ENCODE results near the gene SLC6A11.

Gene SLC6A11

DNA sequence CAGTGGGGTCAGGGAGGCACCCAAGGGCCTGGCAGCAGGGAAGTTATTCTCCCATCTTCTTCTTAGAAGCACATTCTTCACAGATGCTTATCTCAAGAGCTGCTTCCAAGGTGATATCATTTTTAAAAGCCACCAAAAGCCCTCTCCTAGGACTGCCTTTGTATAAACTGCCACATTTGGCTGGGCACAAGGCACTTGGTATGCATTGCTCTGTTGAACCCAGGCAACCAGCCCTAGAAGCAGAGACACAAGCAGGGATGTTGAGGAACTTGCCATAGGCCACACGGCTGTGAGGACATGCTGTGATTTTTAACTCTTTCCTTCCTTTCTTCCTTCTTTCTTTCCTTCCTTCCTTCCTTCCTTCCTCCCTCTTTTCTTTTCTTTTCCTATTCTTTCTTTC is 169.2 kb downstream of the SLC6A11 start:
- DNase-seq = no peak

DNA sequence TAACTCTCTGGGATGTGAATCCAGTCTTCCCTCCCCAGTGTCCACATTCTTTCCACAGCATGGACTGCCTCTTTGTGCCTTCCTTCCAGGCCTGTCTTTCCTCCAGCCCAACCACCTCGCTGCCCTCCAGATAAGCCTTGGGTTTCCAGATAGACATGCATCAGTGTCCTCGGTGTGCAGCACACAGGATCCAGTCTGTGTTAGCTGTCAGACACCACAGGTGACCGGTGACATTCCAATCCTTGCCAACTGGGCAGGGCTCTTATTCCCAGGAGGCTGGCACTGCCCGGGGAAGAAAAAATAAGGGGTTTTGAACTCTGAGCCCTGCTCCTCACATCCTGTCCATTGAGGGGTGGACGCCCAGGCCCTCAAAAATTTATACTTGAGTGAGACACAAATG is 170.6 kb downstream of the SLC6A11 start:
- no peak for DNase-seq

DNA sequence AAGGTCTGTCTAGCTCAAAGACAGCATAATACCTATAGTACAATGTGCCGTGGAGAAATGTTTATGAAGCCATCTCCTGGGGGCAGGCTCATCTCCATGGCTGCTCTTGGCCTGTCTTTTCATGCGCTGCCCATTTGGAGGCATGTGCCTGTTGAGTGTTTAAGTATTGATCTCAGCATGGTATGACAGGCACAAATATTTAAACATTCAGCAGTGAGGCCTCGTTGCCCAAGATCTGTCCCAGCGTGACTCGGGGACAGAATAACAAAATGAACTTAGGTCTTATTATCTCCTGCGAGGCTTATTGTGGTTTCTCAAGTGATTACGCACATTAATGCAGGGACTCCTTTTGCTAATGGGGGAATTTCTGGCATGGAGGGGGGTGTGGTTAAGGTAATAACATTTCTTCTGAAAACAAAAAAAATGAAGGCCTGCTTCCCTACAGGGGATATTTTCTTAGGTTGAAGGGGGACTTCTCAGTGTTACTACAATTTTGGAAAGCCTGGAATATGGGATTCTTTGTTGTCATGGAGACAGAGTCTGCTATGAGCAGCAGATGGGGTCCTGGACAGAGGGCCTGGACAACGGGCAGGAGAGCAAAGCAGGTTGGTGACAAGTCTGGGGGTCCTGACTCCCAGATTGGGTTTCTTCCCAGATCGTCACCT is 172.1 kb downstream of the SLC6A11 start:
- no peak for DNase-seq

DNA sequence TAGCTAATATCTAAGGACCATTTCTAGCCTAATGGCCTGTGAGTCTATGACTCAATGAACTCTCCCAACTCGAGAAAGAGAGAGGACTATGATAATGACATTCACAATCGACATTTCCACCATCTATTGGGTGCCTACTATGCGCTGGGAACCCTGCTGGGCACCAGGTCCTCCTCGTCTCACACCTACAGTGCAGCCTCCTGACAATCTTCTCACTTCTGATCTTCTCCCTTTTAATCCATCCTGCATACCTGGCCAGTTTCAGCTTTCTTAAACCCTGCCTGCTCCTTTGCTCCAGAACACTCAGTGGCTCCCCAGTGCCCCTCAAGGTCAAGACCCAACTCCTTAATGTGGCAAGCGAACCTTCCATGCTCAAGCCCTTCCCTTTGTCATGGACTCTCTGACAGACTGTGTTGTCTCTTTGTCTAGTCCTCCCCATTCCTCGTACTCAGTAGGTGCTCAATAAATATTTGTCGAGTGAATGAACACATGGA is 173.0 kb downstream of the SLC6A11 start:
- no peak for DNase-seq
